HS-5 (cell line): ENCODE results near the gene SLC16A14.

Experiments
- DNase-seq: peaks from one replicate; pipeline ENCODE4 v3.0.0-alpha.2; 2012; ENCODE audit warnings: low read depth

The SLC16A14 gene

DNA sequence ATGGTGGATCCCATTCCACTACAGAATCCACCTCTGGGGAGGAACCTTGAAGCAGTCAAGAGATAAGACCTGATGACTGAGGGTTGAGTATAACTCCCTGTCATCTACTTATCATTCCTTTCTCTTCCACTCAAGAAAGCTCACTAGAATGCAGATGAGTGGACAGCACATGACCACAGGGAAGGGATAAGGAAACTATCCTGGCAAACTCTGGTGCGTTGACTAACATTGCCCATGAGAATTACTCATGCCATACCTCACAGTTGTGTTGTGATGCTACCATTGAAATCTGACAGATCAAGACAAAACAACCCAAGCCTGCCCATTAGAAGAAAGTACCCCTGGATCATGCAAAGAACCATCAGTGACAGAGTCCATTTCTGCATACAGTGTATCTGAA, 26.5 kb downstream of the SLC16A14 start:
- peak; percentile 10 for DNase-seq

DNA sequence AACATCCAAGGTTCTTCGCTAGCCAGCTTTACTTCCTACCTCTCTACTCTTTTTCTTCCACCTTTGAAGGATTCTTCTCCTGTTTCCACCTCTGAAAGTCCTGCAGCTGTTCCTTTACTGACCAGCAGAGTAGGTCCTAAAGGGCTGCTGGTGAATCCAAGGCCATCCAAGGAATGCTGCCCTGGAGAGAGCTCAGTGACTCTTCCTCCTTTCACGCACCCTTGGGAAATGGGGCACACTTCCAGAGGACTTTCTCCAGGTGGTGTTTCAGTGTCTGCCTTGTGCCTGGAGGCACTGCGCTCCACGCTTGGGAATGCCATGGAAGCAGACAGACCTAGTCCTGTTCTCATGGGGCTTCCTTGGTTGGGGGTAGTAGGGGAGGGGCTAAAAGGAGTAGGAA, 45.4 kb downstream of the SLC16A14 start:
- DNase-seq, result no peak

DNA sequence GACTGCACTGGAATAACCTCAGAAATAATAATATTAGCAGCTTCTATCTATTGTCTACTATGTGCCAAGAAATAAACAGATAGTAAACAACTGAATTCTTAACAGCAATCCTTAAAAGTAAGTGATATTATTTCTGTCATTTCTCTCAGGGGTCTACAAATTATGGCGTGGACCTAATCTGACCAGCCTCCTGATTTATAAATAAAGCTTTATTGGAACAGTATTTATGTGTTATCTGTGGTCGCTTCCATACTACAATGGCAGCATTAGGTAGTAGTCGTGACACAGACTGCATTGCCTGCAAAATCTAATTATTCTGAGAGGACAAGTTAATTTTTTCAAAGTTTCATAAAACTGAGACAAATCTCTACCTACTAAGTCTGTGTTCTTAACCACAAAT, 49.0 kb downstream of the SLC16A14 start:
- no peak for DNase-seq

DNA sequence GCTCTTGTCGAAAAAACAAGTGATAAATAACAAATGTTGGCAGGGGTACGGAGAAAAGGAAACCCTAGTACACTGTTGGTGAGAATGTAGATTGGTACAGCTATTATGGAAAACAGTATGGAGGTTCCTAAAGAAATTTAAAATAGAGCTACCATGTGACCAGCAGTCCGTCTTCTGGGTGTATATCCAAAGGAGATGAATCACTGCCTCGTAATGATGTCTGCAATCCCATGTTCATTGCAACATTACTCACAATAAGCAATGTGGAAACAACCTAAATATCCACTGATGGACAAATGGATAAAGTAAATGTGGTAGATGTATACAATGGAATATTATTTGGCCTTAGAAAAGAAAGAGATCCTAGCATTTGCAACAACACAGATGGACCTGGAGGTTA, 50.6 kb downstream of the SLC16A14 start:
- DNase-seq, result peak; percentile 82

DNA sequence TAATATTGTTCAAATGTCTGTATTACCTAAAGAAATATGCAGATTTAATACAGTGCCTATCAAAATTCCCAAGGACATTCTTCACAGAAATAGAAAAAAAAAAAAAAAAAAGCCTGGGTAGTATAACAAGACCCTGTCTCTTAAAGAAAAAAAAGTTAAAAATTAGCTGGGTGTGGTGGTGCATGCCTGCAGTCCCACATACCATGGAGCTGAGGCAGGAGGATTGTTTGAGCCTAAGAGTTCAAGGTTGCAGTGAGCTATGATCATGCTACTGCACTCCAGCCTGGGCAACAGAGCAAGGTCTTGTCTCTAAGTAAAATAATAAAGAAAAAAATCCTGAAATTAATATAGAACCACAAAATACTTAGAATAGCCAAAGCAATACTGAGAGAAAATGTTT, 51.9 kb downstream of the SLC16A14 start:
- no peak for DNase-seq

DNA sequence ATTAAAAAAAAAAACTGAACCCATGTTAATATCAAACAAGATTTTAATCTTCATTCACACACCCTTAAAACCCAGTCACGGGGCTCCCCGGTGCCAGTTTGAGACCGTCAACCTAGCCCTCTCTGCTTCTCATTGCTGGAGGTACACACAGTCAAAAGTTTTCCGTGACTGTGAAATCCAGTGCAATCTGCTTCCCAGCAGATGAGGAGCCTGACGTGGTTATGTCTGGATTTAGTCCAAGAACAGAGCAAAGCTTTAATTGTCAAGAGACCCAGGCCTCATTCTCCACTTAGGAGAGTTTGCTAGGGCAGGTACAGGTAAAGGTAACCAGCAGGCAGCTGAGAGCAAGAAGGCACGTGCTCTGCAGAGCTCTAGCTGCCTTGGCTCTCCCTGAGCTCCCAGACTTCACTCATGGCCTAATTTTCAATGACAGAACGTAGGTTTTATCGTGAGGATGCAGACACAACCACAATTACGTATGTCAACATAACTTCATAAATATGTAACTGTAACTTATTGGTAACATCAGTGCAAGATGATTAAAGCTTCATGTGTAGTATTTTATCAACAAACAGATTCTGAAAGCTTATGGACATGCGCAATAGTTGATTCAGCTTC, 56.3 kb downstream of the SLC16A14 start:
- DNase-seq, result no peak

DNA sequence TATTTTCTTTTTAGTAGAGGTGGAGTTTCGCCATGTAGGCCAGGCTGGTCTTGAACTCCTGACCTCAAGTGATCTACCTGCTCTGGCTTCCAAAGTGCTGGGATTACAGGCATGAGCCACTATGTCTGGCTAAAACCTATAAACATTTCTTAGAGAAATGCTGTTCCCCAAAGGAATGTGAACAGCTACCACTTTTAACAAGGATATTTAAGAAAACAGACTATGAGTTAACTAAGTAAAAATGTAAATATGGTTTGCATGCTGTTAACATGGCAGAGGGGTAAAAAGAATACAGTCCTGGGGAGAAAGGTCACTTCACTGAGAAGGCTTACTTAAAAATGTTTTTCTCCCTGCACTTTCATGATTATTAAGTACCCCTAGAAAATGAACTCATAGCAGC, 57.1 kb downstream of the SLC16A14 start:
- DNase-seq, result no peak

DNA sequence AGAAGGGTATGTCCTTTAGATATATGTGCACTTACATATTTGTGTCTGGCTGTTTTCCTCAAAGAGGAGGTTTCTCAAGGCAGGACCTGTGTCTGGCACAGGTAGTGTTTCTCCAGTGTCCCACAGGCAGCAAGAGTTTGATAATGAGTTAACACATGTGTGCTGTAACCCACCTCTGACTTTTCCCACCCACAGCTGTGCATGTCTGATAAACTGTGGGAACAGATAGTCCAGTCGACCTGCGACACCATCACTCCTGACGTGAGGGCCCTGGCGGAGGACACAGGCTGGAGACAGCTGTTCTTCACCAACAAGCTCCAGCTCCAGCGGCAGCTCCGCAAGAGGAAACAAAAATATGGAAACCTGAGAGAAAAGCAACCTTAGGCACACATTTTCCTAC, 58.2 kb downstream of the SLC16A14 start:
- DNase-seq, result no peak

DNA sequence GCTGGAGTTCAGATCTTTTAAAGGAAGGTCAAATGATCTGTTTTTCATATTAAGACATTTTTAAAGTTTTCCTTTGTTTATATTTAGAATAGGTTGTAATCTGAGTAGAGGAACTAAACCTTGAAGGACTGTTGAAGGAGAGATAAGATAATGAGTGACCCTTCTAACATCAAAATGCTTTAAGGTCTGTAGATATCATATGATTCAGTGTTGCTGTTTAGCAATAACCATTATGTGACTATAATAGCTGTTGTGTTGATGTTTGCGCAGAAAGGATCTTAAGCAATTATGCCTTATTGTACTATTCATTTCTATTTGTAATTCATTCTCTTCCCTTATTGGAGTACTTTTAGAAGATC, 60.0 kb downstream of the SLC16A14 start:
- no peak for DNase-seq

DNA sequence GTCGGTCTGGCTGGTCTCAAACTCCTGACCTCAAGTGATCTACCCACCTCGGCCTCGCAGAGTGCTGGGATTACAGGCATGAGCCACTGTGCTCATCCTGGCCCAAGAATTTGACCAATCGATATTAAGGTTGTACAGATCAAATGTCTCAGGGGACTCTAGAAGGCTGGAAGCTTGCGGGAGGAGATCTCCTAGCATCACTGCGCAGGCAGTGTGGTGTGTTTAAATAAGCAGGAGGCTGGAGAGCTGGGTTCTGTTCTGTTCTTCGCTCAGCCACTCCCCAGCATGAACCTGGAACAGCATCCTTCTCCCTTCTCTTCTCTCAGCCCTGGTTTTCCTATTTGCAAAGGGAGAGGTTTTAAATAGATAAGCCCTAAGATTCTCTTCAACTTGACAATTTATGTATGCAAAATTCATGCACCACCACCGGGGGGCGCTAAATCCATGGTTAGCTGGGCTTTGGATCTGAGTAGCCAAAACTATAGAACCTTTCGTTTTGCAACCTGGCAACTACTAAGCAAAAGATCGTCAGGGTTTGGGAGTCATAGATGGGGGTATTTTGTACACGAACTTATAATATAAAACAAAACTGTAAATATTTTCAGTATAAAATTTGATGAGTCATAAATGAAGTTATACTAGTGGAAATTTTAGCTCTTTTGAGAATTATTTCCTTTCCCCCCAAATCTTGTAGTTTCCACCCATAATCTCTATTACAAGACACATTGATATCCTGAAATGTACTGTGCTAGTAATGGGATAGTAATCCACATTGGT, 60.6 kb downstream of the SLC16A14 start:
- DNase-seq, result no peak

DNA sequence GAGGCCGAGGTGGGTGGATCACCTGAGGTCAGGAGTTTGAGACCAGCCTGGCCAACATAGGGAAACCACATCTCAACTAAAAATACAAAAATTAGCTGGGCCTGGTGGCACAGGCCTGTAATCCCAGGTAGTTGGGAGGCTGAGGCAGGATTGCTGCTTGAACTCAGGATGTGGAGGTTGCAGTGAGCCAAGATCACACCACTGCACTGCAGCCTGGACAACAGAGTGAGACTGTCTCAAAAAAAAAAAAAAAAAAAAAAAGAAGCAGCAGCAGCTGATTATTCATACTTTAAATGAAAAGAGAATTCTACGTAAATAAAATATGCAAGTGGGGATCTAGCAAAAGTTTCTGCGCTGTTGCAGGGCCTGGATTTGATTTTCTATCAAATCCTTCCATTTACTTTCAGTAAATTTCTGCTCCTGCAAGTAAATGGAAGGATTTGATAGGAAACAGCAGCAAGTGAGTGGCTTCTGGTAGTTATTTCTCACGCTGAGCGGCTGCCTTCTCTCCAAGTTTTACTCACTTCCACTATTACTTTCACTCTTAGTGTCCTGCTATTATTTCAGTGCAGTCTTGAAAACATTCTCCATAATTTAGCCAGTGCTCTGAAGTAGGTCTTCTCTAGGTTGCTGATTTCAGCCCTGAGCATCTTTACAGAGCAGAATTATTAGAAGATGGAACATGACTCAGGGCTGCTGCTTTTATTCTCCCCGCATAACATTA, 68.4 kb downstream of the SLC16A14 start:
- DNase-seq, result no peak

DNA sequence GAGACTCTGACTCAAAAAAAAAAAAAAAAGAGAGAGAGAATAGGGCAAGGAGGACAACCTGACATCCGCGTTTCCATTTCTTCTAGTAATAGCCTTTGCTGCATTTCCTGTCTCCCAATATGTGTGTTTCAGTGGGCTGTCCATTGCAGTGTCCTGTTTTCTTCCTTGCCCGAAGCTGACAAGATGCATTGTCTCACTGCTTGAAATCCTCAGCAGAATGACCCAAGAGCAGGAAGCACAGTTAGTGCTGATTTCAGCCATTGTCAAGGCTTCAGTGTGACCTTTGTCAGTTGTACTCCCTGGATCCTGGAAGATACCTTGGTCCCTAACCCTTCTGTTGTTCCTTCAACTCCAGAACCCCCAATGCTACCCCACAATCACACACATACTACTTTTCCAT, 71.2 kb downstream of the SLC16A14 start:
- DNase-seq, result no peak

DNA sequence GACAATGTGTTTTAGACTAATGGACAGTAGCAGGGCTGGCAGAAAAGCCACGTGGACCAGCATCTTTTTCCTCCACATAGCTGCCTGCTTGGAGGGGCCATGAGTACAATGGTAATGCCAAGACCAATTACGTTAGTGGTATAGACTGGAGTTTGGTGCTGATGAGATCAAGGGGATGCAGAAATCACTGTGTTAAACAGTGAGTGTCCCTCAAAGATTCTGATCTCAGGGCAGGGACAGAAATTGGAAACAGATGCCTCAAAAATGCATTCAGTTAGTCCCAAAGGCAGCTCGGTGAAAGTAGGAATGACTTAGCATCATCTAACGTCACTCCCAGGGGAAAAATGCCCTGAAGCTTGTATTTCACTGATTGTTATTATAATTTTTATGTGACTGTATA, 72.4 kb downstream of the SLC16A14 start:
- no peak for DNase-seq

DNA sequence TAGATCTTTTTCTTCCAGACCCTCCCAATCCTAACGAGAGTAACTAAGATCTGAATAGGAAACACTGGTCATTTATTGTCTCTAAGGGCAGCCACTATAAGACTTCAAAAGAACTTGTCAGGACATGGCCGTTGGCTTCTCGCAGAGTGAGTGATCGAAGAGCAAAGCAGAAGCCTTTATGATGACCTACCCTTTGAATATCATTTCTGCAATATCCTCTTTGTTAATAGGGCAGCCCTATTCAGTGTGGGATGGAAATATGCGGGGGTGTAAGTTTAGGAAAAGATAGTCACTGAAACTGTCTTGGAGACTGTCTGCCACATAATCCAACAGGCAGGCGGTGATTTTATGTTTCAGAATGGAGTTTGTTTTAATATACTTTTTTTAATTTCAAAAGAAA, 75.5 kb downstream of the SLC16A14 start:
- no peak for DNase-seq
